ENCODE data around the gene CACNA2D3.

DNA sequence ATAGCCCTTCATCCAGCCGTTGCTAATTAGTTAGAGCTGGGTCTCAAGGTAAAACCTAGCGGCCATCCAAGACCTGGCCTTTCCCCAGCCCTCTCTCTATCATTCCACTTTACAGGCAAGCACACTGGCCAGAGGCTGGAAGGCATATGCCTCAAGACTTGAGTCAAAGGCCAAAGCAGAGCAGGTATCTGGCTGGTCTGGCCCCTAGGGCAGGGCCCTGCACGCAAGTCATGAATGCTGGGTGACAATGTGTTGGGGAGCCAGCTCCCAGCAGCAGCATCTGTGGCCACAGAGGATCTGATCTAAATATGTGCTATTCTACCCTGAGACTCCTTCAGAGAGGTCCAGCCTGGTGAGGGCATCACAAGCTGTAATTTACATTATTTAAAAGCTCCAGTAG, 691.9 kb downstream of the CACNA2D3 start:
- TF ChIP-seq POLR2AphosphoS5 (IDR thresholded peaks at IDR 0.05; ENCODE audit: low read depth, low read length) (no peak), SIN3A (IDR thresholded peaks at IDR 0.05; ENCODE audit: borderline replicate concordance, insufficient read depth, low read length) (no peak)
